ENCODE data around the gene SORL1.
"Not testable (repeated sequence)": the region's sequence is repeated elsewhere in the genome, so short reads cannot be mapped to it uniquely, and the experiment has no call there.

Gene SORL1

GRCh38 chr11:121564948-121565684, 113.0 kb downstream of the SORL1 start:
- DNase-seq (ENCODE audit: low read depth): no peak

- no peak for DNase-seq (ENCODE audit: low read depth)
These were observed 114.4 kb downstream of the SORL1 start for GRCh38 chr11:121566279-121567168.

DNA sequence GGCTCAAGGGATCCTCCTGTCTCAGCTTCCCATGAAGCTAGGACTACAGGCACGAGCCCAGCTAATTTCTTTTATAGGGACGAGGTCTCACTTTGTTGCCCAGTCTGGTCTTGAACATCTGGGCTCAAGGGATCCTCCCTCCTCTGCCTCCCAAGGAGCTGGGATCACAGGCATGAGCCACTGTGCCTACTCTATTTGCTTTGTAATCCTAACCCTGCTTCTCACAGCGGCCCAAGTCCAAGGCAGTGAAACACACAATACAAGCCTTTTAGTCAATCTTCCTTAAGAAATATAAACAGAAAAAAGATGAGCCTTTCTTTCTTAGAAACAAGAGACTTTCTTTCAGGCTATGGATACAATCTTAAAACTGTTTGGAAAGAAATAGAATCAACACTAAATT, 115.9 kb downstream of the SORL1 start:
- no peak for DNase-seq (ENCODE audit: low read depth)

- not testable (repeated sequence) for DNase-seq (ENCODE audit: low read depth)
These were observed 117.5 kb downstream of the SORL1 start for GRCh38 chr11:121569332-121570299.

DNA sequence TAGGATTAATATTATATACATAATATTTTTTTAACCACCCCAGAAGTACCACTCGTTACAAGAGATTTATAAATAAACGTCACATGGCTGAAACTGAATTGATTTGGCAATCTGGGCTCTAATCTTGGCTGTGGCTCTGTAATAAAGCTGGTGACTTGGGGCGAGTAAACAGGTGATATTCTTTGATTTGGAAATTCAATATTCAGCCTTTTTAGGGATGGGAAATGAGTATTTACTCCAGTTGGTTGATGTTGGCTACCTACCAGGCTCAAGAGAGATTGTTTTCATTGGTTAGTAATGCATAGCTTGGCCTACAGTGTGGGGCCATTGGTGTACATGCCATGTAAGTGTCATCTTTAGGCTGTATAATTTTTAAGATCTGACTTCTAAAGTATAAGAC, 118.3 kb downstream of the SORL1 start:
- DNase-seq (ENCODE audit: low read depth): no peak

GRCh38 chr11:121571506-121571905, 119.4 kb downstream of the SORL1 start:
- no peak for DNase-seq (ENCODE audit: low read depth)

GRCh38 chr11:121572571-121573059, 120.5 kb downstream of the SORL1 start:
- DNase-seq (ENCODE audit: low read depth): no peak

DNA sequence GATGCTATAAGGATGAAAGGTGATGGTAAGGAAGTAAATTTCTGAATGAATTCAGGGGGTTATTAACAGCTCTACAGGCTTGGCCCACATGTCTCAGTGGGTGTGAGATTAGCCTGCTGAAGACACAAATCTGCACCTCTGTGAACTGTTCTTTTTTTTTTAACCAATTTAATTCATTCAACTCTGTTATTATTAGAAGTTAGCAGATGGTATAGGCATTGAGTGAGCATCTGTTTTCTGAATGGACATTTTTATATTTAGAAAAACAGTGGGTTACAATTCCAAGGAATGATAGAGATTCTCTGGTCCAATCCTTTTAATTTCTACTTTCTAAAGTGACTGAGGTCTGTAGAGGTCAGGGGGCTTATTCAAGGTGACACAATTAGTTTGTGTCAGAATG, 122.7 kb downstream of the SORL1 start:
- no peak for DNase-seq (ENCODE audit: low read depth)

GRCh38 chr11:121575250-121575962, 123.3 kb downstream of the SORL1 start:
- no peak for DNase-seq (ENCODE audit: low read depth)

DNA sequence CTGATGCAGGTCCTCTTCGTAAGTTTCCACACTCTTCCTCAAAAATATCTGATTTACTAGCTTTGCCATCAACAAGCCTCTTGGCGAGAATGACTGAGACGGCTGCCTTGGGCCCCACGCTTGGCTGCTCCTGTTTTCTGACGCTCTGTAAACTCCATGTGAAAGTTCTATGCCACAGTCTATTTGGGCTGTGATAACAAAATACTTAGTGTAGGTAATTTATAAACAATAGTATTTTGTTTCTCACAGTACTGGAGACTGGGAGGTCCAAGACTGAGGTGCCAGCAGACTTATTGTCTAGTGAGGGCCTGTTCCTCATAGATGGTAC, 123.8 kb downstream of the SORL1 start:
- no peak for DNase-seq (ENCODE audit: low read depth)

DNA sequence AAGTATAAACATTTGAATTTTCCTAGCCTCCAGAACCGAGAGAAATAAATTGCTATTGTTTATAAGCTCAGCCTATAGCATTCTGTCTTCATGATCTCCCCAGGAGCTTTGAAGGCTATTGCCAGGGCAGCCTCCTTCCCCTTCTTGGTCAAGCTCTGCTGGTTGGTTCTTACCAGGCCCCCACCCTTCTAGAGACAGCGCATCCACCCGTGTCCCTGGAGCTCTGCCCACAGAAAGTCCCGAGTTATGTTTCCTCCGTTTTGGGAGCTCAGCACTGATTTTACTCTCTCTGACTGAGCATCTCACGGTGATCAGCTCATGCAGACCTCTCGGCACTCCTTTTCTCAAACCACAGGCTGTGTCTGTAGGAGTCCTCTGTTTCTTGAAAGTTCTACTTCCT, 124.4 kb downstream of the SORL1 start:
- DNase-seq (ENCODE audit: low read depth): no peak

DNA sequence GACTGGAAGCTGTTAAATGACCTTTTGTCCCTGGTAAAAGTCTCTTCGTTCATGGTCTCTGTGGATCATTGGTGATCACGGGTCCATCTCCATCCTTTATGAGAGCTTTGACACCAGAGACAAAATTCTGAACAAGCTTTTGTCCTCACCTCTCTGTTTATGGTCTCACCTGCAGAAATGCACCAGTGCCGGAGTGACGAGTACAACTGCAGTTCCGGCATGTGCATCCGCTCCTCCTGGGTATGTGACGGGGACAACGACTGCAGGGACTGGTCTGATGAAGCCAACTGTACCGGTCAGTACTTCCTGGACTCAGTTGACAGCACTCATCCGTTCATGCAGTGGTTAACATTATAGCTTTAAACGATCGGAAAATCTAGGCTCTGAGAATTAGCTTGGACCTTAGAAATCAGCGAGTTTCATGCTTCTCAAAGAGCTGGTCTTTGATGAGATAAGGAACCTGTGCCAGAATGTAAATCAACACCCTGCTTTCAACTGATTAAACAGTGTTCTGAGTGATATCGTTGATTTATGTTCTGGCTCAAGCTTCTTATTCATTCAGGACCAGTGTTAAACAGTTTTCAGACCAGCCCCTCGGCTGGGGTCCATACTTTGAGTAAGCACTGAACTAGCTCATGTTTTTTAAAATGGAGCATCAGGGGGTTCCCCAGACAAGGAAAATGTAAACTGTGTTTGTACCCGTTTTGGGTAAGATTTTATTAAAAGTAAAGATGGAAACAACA, 125.2 kb downstream of the SORL1 start:
- DNase-seq (ENCODE audit: low read depth): no peak

GRCh38 chr11:121578251-121578976, 126.3 kb downstream of the SORL1 start:
- no peak for DNase-seq (ENCODE audit: low read depth)

DNA sequence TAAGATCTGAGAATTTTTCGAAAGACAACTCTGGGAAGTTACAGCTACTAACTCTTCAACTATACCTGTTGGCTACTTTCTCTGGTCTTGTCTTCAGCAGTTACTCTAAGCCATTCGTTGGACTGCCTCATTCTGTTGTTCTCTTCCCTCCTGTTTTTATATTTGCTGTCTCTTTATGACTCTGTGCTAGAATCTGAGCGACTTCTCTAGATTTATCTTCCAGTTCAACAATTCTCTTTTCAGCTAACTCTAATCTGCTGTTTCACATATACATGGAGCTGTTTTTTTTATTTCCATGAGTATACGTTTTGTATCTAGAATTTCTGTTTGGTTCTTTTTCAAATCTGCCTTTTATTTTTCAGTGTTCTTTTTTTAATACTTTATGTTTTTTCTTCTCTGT, 128.0 kb downstream of the SORL1 start:
- no peak for DNase-seq (ENCODE audit: low read depth)

DNA sequence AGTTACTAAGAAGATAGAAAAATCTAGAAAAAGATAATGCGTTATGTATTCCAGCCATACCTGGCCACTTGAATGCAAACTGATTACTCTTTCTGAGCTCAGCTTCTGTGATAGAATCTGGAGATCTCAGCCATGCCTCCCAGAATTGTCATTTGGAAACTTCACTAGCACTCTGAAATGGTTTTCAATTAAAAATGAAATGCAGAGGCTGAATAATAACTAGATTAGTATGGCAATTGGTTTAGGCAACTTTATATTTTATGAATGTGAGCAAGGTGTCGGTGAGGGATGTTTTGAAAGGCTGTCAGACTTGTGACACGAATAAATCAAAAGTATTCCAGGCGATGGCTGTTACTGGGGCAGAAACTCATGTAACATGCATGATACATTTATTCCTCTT, 129.5 kb downstream of the SORL1 start:
- no peak for DNase-seq (ENCODE audit: low read depth)

GRCh38 chr11:121582296-121582695, 130.2 kb downstream of the SORL1 start:
- DNase-seq (ENCODE audit: low read depth): no peak

DNA sequence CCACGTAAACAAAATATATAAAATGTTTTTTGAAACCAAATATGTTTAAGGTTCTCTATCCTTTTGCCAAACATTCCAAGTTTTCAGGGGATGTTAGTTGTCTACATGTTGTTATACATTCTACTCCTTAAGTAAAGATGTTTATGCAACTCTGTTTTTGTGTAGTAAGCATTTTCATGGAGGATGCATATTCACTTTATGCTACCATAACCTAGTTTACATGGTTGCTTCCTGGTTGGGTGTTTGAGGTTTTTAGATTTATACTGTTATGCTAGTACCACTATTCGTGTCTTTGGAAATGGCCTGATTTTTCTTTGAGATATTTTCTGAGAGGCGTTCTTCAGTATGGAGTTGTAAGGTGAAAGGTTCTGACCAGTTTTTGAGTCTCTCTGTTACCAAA, 131.7 kb downstream of the SORL1 start:
- DNase-seq (ENCODE audit: low read depth): no peak

- DNase-seq (ENCODE audit: low read depth): no peak
These were observed 134.6 kb downstream of the SORL1 start for GRCh38 chr11:121586750-121587149.

- no peak for DNase-seq (ENCODE audit: low read depth)
These were observed 135.1 kb downstream of the SORL1 start for GRCh38 chr11:121587182-121587581.

DNA sequence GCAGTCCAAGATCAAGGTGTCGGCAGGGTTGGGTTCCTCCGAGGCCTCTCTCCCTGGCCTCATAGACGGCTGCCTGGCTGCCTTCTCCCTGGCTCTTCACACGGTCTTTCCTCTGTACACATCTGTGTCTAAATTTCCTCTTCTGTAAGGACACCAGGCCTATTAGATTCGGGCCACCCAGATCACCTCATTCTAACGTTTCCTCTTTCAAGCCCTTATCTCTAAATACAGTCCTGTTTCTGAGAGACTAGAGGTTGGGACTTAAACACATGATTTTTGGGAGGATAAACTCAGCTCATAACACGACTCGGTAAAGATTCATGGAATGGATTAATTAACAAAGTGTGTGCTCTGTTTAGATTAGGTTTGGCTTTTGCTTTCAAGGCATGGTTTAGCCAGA, 136.6 kb downstream of the SORL1 start:
- DNase-seq (ENCODE audit: low read depth): no peak

Data from stimulated activated CD8-positive, alpha-beta memory T cell treated with anti-CD3 and anti-CD28 coated beads, Interleukin-15, amount 100 ng/mL, for 1 hour (primary cell).